ENCODE data around the gene LRRTM4. TPM values are rescaled to one million over a fixed set of nuclear protein-coding genes. Genes with fewer than 3 reads are reported as not detected.

LRRTM4 gene
- total and polyA plus RNA-seq, 2 of the 13 experiments (the other 11 are each of a cell fraction or from before 2014, with no cell fraction given), result 1.2 TPM

DNA sequence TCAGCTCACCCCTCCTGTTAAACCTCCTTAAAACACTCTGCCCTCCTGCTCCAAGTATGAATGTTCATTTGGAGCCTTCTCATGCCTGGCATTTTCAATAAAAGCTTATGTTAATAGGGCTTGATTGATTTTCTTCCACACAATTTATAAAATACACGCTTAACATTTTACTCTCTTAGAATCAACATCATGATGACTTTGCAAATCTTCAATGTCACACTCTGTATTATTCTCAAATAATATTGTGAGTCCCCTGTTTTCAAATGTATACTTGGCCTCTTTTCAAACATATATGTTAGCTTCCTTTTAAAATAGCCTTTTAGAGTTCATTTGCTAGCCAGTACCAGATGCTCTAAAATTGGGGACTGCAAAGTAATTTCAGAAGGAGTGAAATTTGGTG, 520.3 kb downstream of the LRRTM4 start:
- ChIA-PET CTCF (ENCODE audit: low intra/inter-chr PET ratio, low total read pairs) (no interaction called here), POLR2A (no interaction called here)
- H2AFZ ChIP-seq (ENCODE audit: low read length), result no peak overlapping the region
- TF ChIP-seq MAFF (IDR thresholded peaks at IDR 0.05; ENCODE audit: low read depth, low read length) (0 out of 2 replicates have a peak, but pooled peaks have one; percentile 22), ZSCAN21 (CRISPR knock-in tag; IDR thresholded peaks at IDR 0.05; ENCODE audit: borderline replicate concordance) (no peak), MAFK (conservative IDR thresholded peaks at IDR 0.05 in 1 of 2, IDR thresholded peaks at IDR 0.05 in 1 of 2; ENCODE audit: low read length in 2 of 2) (0 out of 4 replicates have a peak, but pooled peaks of 1 of the 2 experiments have one; percentile 18)
- BruUV-seq (replicated peaks), result no TSS peak
- FAIRE-seq, result no peak
- in situ Hi-C loops (cut with HindIII; ENCODE audit: extremely low pct_ligation_motif_present, low pct_unique_long_range_greater_than_20kb), result no loop called here
- no peaks in the 10 kb centered on the region for H3K4me1 ChIP-seq (ENCODE audit: insufficient read depth, low read length)
- no peaks in the 10 kb centered on the region for H4K20me1 ChIP-seq (ENCODE audit: insufficient read depth, low read length)
- H3K79me2 ChIP-seq (ENCODE audit: insufficient read depth, low read length), result no peaks in the 10 kb centered on the region
- ATAC-seq, result no peak
- H3K9me3 ChIP-seq (ENCODE audit: low read length), result no peaks in the 10 kb centered on the region
- intact Hi-C loops (cut with micrococcal nuclease; ENCODE audit: unreplicated experiment), result no loop called here
- no peaks in the 10 kb centered on the region for H3K27me3 ChIP-seq (ENCODE audit: control insufficient read depth in 1 of 2, insufficient read depth in 2 of 2, low read length in 2 of 2)
- H3K36me3 ChIP-seq (replicated peaks in 1 of 2; ENCODE audit: control insufficient read depth in 1 of 2, insufficient read depth in 2 of 2, low read length in 2 of 2), result no peaks in the 10 kb centered on the region
- no peak overlapping the region for H3K4me2 ChIP-seq (ENCODE audit: low read depth, low read length)
- DNase-seq (ENCODE audit: low spot score), result no peak
- no peak overlapping the region for H3K27ac ChIP-seq (ENCODE audit: extremely low read length, insufficient read depth, low read length)
- WGBS (ENCODE audit: low lambda C conversion rate), result 28% methylated on average over 1 of the region's 1 CpG
- H3K4me3 ChIP-seq (replicated peaks in 1 of 3; ENCODE audit: insufficient read depth in 1 of 3, low read depth in 2 of 3, low read length in 3 of 3), result no peak overlapping the region
- no peak overlapping the region for H3K9ac ChIP-seq (ENCODE audit: insufficient read depth, low read depth, low read length)

DNA sequence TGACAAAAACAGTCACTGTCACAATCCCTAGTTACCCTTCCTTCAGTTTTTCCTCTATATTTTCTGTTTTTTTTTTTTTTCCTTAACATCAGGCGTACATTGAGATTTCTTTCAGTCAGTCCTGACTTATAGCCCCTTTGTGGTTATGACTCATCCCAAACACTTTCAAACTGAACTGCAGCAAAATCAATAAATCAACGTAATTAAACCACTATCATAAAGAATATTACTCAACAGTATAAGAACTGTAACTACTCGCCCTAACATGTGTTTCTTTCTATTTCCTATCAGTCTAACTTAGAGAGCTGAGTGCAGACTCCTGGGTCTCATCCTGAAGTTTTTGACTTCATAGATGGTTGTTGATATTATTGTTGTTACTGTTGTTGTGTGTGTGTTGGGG, 523.5 kb downstream of the LRRTM4 start:
- Histone ChIP-seq H3K9ac (ENCODE audit: insufficient read depth, low read depth, low read length) (no peak overlapping the region), H3K36me3 (replicated peaks in 1 of 2; ENCODE audit: control insufficient read depth in 1 of 2, insufficient read depth in 2 of 2, low read length in 2 of 2) (no peaks in the 10 kb centered on the region), H3K27me3 (ENCODE audit: control insufficient read depth in 1 of 2, insufficient read depth in 2 of 2, low read length in 2 of 2) (no peaks in the 10 kb centered on the region), H3K4me1 (ENCODE audit: insufficient read depth, low read length) (no peaks in the 10 kb centered on the region), H4K20me1 (ENCODE audit: insufficient read depth, low read length) (no peaks in the 10 kb centered on the region), H3K4me2 (ENCODE audit: low read depth, low read length) (no peak overlapping the region), H3K4me3 (replicated peaks in 1 of 3; ENCODE audit: insufficient read depth in 1 of 3, low read depth in 2 of 3, low read length in 3 of 3) (no peak overlapping the region), H2AFZ (ENCODE audit: low read length) (no peak overlapping the region), H3K79me2 (ENCODE audit: insufficient read depth, low read length) (no peaks in the 10 kb centered on the region), H3K9me3 (ENCODE audit: low read length) (no peaks in the 10 kb centered on the region), H3K27ac (ENCODE audit: extremely low read length, insufficient read depth, low read length) (no peak overlapping the region)
- DNase-seq (ENCODE audit: low spot score) (no peak), ATAC-seq (no peak), FAIRE-seq (no peak)
- 13% methylated on average over 3 of the region's 3 CpGs for WGBS (ENCODE audit: low lambda C conversion rate)
- no TSS peak for BruUV-seq (replicated peaks)
- intact Hi-C loops (cut with micrococcal nuclease; ENCODE audit: unreplicated experiment), result no loop called here
- ChIA-PET POLR2A (no interaction called here), CTCF (ENCODE audit: low intra/inter-chr PET ratio, low total read pairs) (no interaction called here)
- TF ChIP-seq, protein P1, sequence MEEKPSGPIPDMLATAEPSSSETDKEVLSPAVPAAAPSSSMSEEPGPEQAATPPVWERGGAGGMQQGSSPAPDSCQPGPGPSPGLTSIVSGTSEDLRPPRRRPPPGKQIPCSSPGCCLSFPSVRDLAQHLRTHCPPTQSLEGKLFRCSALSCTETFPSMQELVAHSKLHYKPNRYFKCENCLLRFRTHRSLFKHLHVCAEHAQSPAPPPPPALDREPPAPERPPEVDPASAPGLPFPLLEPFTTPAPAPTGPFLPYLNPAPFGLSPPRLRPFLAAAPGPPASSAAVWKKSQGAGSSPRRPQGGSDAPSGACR (CRISPR knock-in tag; IDR thresholded peaks at IDR 0.05), result no peak
- TF ChIP-seq HHEX (CRISPR knock-in tag; IDR thresholded peaks at IDR 0.05) (no peak), TCF12 (IDR thresholded peaks at IDR 0.05) (no peak), TCF12 (CRISPR knock-in tag; IDR thresholded peaks at IDR 0.05) (no peak)
- in situ Hi-C loops (cut with HindIII; ENCODE audit: extremely low pct_ligation_motif_present, low pct_unique_long_range_greater_than_20kb), result no loop called here
